NOMO-1 (cell line): ENCODE measurements around the gene SLC35F3.

ENCODE experiments used
- DNase-seq, 2 experiments: peaks; one replicate each; lab custom pipeline; 2025; ENCODE audit not compliant: unreplicated experiment in 2 of 2; lab: John Stamatoyannopoulos, UW

SLC35F3 gene

GRCh38 chr1:233909195-233909594, 4.7 kb downstream of the SLC35F3 start:
- no peak for DNase-seq

- DNase-seq, result no peak
These were observed 8.0 kb downstream of the SLC35F3 start for GRCh38 chr1:233912447-233912846.

- no peak for DNase-seq
These were observed 8.4 kb downstream of the SLC35F3 start for GRCh38 chr1:233912909-233913308.

GRCh38 chr1:233916706-233917105, 12.2 kb downstream of the SLC35F3 start:
- no peak for DNase-seq

- DNase-seq, result no peak
These were observed 15.3 kb downstream of the SLC35F3 start for GRCh38 chr1:233919786-233920185.

- DNase-seq, result no peak
These were observed 23.6 kb downstream of the SLC35F3 start for GRCh38 chr1:233928123-233928522.

- no peak for DNase-seq
These were observed 28.9 kb downstream of the SLC35F3 start for GRCh38 chr1:233933339-233933738.

- no peak for DNase-seq
These were observed 30.9 kb downstream of the SLC35F3 start for GRCh38 chr1:233935297-233935868.

- no peak for DNase-seq
These were observed 31.9 kb downstream of the SLC35F3 start for GRCh38 chr1:233936422-233936821.

GRCh38 chr1:233936842-233937241, 32.4 kb downstream of the SLC35F3 start:
- DNase-seq, result no peak

- no peak for DNase-seq
These were observed 34.0 kb downstream of the SLC35F3 start for GRCh38 chr1:233938476-233938875.

GRCh38 chr1:233939451-233939850, 35.0 kb downstream of the SLC35F3 start:
- no peak for DNase-seq

- DNase-seq, result no peak
These were observed 36.4 kb downstream of the SLC35F3 start for GRCh38 chr1:233940908-233941307.

GRCh38 chr1:233944601-233945000, 40.1 kb downstream of the SLC35F3 start:
- no peak for DNase-seq

GRCh38 chr1:233945573-233945972, 41.1 kb downstream of the SLC35F3 start:
- DNase-seq, result no peak

- no peak for DNase-seq
These were observed 41.5 kb downstream of the SLC35F3 start for GRCh38 chr1:233945979-233946378.

- no peak for DNase-seq
These were observed 42.2 kb downstream of the SLC35F3 start for GRCh38 chr1:233946724-233947123.

GRCh38 chr1:233951804-233952203, 47.3 kb downstream of the SLC35F3 start:
- no peak for DNase-seq

GRCh38 chr1:233957691-233958090, 53.2 kb downstream of the SLC35F3 start:
- no peak for DNase-seq

- DNase-seq, result no peak
These were observed 54.6 kb downstream of the SLC35F3 start for GRCh38 chr1:233959102-233959501.

GRCh38 chr1:233959971-233960370, 55.5 kb downstream of the SLC35F3 start:
- no peak for DNase-seq

- DNase-seq, result no peak
These were observed 55.9 kb downstream of the SLC35F3 start for GRCh38 chr1:233960386-233960785.

- no peak for DNase-seq
These were observed 58.4 kb downstream of the SLC35F3 start for GRCh38 chr1:233962878-233963277.
